HG03045 (cell line): ENCODE results near the gene BCAS3.

Experiments used
- ATAC-seq: cut with Tn5 transposase; IDR thresholded peaks from one replicate; pipeline ENCODE4 v1.9.1; 2021; ENCODE audit warnings: mild to moderate bottlenecking, moderate library complexity; ENCODE audit not compliant: unreplicated experiment

The BCAS3 gene

GRCh38 chr17:61177351-61177750, 499.7 kb downstream of the BCAS3 start:
- ATAC-seq = no peak

DNA sequence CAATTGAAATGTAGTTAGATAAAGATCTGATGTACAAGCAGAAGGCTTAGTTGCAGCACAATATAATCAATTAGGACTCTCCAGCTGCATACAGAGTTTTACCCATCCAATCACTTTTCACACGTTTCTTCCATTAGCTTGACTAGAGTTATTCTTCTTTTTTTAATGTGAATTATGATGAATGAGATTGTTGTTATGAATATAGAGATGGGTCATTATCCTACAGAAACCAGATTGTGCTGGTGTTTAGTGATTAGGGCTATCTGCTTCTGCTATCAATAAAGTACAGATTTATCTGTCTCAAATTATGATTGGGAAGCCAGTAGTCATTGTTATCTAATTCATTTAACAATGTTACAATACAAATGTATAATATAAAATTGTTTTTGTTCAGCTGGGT, 500.6 kb downstream of the BCAS3 start:
- ATAC-seq = no peak

DNA sequence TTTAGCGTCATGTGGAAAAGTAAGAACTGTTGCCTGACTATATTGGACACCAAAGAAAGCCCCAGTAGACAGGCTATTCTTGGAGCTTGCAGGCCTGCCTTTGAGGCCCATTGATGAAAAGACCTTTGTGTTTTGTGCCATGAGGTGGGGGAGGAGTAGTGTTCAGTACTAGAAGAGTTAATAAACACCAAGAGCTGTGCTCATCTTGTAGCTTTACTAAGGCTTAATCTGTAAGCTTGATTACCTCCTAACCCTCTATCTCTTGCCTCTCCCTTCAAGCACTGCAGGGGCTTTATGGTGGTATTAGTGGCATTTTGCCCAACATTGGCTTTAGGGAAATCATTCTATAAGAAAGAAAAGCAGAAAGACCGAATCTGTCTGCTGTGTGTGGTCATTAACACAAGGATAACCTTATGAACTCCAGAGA, 501.7 kb downstream of the BCAS3 start:
- no peak for ATAC-seq

GRCh38 chr17:61183793-61184192, 506.1 kb downstream of the BCAS3 start:
- ATAC-seq = no peak

GRCh38 chr17:61185385-61185784, 507.7 kb downstream of the BCAS3 start:
- no peak for ATAC-seq

DNA sequence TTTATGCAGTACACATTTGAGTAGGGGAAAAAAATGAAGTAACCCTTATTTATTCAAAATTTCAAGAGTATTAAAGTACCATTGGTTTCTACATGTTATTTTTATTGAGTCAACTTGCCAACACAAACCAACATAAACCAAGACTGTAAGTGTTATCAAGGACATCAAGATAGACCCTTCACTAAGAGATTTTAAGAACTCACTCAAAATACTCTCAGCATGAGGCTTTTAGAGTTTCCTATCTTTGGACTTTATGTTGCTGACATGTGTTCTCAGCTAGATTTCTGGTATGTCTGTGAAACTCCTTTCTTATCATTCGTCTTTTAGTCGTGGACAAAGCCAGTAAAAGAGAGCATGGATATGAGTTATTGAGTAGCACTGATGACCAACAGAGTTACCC, 509.4 kb downstream of the BCAS3 start:
- no peak for ATAC-seq

DNA sequence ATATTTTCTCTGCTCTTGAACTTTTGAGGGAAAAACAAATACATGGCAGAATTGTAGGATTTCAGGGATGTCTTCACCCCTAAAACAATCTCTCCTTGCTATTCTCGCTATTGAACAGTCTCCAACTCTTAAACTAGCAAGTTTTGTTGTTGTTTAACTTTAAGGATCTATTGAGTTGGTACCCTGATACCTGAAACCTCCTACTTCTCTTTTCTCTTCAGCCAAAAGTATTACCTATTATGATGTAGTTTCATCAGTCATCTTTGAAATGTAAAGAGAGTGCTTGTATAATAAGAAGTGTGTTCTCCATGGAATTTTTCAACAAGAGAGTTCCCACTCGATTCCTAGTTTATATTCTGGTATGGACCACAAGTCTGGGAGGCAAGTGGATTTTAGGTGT, 510.4 kb downstream of the BCAS3 start:
- ATAC-seq = no peak

GRCh38 chr17:61189968-61190367, 512.3 kb downstream of the BCAS3 start:
- ATAC-seq = no peak

- ATAC-seq = no peak
Measured at GRCh38 chr17:61196302-61196704, 518.7 kb downstream of the BCAS3 start.

DNA sequence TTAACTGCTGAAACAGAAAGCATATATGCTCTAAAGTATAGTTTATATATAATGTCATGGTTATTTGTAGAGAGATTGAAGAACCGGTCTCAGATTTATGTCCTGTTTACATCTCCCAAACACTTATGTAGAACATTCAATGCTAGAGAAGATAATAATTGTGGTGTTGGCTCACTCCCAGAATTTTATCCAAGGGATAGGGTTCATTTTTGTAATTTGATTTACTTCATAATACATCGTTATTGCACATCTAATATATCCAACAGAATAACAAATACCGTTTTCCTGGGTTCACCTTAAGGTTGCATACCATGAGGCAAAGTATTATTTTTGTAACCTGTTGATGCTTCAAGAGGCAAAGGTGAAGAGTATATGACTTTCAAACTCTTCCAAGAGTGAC, 519.1 kb downstream of the BCAS3 start:
- no peak for ATAC-seq

- ATAC-seq = no peak
Measured at GRCh38 chr17:61199431-61200338, 522.0 kb downstream of the BCAS3 start.

DNA sequence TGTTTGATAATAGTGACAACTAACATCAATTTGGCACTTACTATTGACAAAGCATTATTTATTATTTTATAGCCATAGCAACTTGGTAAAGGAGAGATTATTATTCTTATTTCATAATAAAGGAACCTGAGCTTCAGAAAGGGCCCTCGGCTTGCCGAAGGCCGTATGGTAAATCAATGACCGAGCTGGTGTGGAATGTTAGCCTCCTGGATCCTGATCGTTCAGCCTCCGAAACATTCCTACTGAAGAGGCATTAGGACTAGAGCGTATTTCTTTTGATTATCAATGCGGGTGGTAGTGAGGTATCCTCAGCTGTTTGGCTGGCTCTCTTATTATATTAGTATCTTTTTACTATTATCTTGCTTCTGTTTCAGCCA, 522.7 kb downstream of the BCAS3 start:
- ATAC-seq = no peak

- ATAC-seq = no peak
Measured at GRCh38 chr17:61201211-61201610, 523.6 kb downstream of the BCAS3 start.

GRCh38 chr17:61202564-61202963, 524.9 kb downstream of the BCAS3 start:
- ATAC-seq = no peak

GRCh38 chr17:61203671-61204131, 526.0 kb downstream of the BCAS3 start:
- no peak for ATAC-seq

DNA sequence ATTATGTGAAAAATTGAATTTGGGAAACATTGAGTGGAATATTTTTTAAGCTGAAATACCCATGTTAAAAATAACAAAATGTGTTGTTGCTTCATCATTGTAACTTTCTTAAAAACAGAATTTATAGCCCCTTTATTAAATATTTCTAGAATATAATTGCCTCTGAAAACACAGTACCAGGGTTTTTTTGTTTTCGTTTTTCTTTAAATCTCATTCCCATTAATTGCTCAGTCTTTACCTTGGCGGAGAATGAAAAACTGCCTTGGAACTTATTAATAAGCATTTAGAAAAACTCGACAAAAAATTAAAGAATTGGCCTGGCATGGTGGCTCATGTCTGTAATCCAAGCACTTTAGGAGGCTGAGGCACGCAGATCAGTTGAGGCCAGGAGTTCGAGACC, 526.8 kb downstream of the BCAS3 start:
- ATAC-seq = no peak

GRCh38 chr17:61205401-61205800, 527.8 kb downstream of the BCAS3 start:
- no peak for ATAC-seq

- ATAC-seq = no peak
Measured at GRCh38 chr17:61205931-61206330, 528.3 kb downstream of the BCAS3 start.

GRCh38 chr17:61206922-61207321, 529.3 kb downstream of the BCAS3 start:
- no peak for ATAC-seq

DNA sequence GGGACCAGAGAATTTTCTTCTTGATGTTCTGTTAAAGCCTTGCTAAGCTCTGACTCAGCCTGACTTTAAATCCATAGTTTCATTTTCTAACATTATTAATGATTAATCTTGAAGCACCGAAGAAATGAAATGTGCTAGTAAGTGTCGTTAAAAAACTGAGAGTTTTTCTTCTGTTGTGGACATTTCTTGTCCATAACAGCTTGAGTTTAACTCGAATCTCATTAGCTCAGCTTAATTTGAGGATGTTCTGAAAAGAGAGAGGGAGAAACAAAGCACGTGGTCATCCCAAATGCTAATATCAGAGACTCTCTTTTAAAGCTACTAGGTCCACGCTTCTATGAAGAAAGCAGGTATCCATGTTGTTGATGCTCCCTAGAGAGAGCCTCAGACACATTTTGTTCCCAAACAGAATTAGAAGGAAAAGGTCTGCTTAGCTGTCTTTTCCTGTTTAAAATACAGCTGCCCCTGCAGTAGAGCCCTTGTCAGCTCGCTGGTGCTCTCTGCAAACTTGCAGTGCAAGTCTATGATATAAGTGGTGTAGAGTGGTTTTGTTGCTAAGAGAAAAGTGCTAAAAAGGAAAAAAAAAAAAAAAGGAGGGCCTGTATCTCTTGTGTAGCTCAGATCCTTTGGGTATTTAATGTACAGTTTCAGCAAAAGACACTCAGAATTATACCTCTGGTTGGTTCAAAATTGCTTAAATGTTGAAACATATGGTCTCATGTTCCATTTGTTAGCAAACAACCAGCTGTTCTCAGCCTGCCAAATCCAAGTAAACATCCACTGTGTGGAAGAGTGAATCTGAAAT, 530.9 kb downstream of the BCAS3 start:
- ATAC-seq = no peak

DNA sequence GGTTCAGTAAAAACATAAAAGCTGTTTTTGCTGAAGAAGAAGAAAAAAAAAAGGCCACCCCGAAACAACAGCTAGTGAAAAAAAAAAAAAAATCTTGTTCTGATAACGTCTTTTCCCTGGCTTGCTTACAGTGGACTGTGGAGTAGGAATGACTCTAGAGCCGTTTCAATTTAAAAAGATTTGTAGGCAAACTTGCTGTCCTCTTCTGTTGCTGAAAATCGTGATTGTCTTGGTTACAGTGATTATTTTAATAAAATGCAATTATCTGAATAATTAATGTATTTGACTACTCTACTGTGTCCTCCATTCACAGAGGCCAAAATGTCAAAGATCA, 531.4 kb downstream of the BCAS3 start:
- no peak for ATAC-seq

GRCh38 chr17:61209525-61209924, 531.9 kb downstream of the BCAS3 start:
- ATAC-seq = no peak
